Activated CD4-positive, alpha-beta T cell treated with anti-CD3 and anti-CD28 coated beads, Interleukin-2, amount 50 U/mL, for 48 hours (primary cell): ENCODE results near the gene SPARC.
"Not testable (repeated sequence)": the region's sequence is repeated elsewhere in the genome, so short reads cannot be mapped to it uniquely, and the experiment has no call there.

Source experiments
- DNase-seq, 2 experiments: peaks; one replicate each; pipeline ENCODE4 v3.0.0-alpha.2; 2020

The SPARC gene

GRCh38 chr5:151700296-151700695 lies 13.6 kb upstream of the SPARC start:
- no peak for DNase-seq

GRCh38 chr5:151699071-151699901 lies 12.6 kb upstream of the SPARC start:
- no peak for DNase-seq

- not testable (repeated sequence) for DNase-seq
These were observed 11.4 kb upstream of the SPARC start for GRCh38 chr5:151698081-151698480.

- DNase-seq: no peak
These were observed 10.7 kb upstream of the SPARC start for GRCh38 chr5:151697452-151697851.

GRCh38 chr5:151696470-151697061 lies 9.9 kb upstream of the SPARC start:
- peak; percentile 3 to 8 for DNase-seq

- DNase-seq: no peak
These were observed 8.7 kb upstream of the SPARC start for GRCh38 chr5:151695464-151695863.

- DNase-seq: no peak
These were observed 7.3 kb upstream of the SPARC start for GRCh38 chr5:151694035-151694485.

GRCh38 chr5:151692312-151692711 lies 5.6 kb upstream of the SPARC start:
- no peak for DNase-seq

GRCh38 chr5:151691706-151692105 lies 5.0 kb upstream of the SPARC start:
- DNase-seq: no peak

GRCh38 chr5:151689591-151689990 lies 2.9 kb upstream of the SPARC start:
- DNase-seq: not testable (repeated sequence)

GRCh38 chr5:151688436-151688835 lies 1.7 kb upstream of the SPARC start:
- DNase-seq: no peak

GRCh38 chr5:151685749-151686673 lies 704 bp downstream of the SPARC start:
- DNase-seq: no peak

GRCh38 chr5:151684690-151685361 lies 1.9 kb downstream of the SPARC start:
- no peak for DNase-seq

- no peak for DNase-seq
These were observed 2.6 kb downstream of the SPARC start for GRCh38 chr5:151683986-151684588.

- DNase-seq: no peak
These were observed 3.3 kb downstream of the SPARC start for GRCh38 chr5:151683444-151683843.

GRCh38 chr5:151682751-151683331 lies 3.9 kb downstream of the SPARC start:
- no peak for DNase-seq

- no peak for DNase-seq
These were observed 4.5 kb downstream of the SPARC start for GRCh38 chr5:151682240-151682639.

GRCh38 chr5:151680944-151681427 lies 5.7 kb downstream of the SPARC start:
- DNase-seq: no peak

GRCh38 chr5:151680156-151680505 lies 6.6 kb downstream of the SPARC start:
- not testable (repeated sequence) for DNase-seq

- DNase-seq: no peak
These were observed 7.1 kb downstream of the SPARC start for GRCh38 chr5:151679421-151680155.

- DNase-seq: no peak
These were observed 8.0 kb downstream of the SPARC start for GRCh38 chr5:151678713-151679112.
